ENCODE results near the gene APCDD1L. TPM values are rescaled to one million over a fixed set of nuclear protein-coding genes. Genes with fewer than 3 reads are reported as not detected.

The APCDD1L gene
- total RNA-seq, 1 donor from 2014 or later = 16.4 TPM

DNA sequence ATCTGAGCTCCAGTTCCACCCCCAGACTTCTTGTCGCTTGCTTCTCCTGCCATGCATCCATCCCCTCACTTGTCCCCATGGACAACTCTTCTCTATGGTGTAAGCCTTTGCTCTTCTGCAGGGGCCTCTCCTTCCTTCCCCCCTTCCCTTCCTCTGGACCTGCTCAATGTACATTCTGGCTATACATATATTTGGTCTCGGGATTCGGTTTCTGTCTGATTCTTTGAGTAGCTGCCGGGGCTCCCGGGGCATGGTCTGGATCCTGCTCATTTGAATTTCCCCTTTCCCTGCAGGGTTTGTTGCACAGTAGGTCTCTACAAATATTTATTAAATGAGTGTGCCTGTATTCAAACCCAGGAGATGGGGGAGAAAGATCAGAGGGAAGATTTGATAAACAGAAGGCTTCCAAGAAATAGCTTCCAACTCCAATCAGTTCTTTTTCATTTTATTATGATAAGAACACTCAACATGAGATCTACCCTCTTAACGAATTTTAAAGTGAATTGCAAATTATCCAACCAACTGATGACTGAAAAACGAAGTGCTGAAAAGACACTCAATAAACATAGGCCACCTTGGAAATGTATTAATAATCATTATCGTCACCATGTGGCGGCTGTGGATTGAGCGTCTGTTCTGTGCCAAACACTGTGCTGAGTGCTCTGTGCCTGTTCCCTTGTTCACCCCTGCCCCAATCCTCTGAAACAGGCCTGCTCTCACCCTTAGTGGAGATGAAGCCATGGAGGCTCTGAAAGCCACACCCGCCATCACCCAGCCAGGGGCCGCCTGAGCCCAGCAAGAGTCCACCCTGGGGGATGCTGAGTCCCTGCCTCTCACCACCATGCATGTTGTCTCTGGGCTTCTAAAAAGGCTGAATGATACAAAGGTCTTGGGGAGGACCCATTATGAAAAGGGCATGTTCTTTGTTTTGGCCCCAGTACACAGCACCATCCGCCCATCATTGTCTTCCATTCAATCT, 34.3 kb upstream of the APCDD1L start:
- TF ChIP-seq, protein P1, sequence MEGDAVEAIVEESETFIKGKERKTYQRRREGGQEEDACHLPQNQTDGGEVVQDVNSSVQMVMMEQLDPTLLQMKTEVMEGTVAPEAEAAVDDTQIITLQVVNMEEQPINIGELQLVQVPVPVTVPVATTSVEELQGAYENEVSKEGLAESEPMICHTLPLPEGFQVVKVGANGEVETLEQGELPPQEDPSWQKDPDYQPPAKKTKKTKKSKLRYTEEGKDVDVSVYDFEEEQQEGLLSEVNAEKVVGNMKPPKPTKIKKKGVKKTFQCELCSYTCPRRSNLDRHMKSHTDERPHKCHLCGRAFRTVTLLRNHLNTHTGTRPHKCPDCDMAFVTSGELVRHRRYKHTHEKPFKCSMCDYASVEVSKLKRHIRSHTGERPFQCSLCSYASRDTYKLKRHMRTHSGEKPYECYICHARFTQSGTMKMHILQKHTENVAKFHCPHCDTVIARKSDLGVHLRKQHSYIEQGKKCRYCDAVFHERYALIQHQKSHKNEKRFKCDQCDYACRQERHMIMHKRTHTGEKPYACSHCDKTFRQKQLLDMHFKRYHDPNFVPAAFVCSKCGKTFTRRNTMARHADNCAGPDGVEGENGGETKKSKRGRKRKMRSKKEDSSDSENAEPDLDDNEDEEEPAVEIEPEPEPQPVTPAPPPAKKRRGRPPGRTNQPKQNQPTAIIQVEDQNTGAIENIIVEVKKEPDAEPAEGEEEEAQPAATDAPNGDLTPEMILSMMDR (IDR thresholded peaks at IDR 0.05; ENCODE audit: insufficient read depth, low read depth, low read length) = no peak
- TF ChIP-seq EZH2 (IDR thresholded peaks at IDR 0.05; ENCODE audit: insufficient read depth, low read length) = no peak
- Mint-ChIP-seq H3K4me3 (ENCODE audit: unreplicated experiment) (no peak overlapping the region), H3K36me3 (ENCODE audit: low read depth, unreplicated experiment) (peaks cover 4% of the 10 kb centered on the region), H3K4me1 (ENCODE audit: low read depth, unreplicated experiment) (peaks cover 29% of the 10 kb centered on the region), H3K9me3 (ENCODE audit: unreplicated experiment) (peaks cover 8% of the 10 kb centered on the region), H3K27ac (ENCODE audit: unreplicated experiment) (no peak overlapping the region), H3K27me3 (ENCODE audit: low read depth, unreplicated experiment) (peaks cover 5% of the 10 kb centered on the region)
- no peaks in the 10 kb centered on the region for H3K9me3 ChIP-seq (ENCODE audit: insufficient read depth, low read depth, low read length)
- no peaks in the 10 kb centered on the region for H3K36me3 ChIP-seq (ENCODE audit: insufficient read depth, low read length)
- no peaks in the 10 kb centered on the region for H3K27me3 ChIP-seq (ENCODE audit: insufficient read depth, low read length)
- H3K79me2 ChIP-seq (ENCODE audit: insufficient read depth, low read length) = no peaks in the 10 kb centered on the region
- FAIRE-seq = no peak
- no peak overlapping the region for H2AFZ ChIP-seq (ENCODE audit: low read depth, low read length)
- peaks cover 62% of the 10 kb centered on the region for H3K4me1 ChIP-seq (ENCODE audit: insufficient read depth, low read length)
- no peak for DNase-seq (ENCODE audit: low read depth)
- peak overlapping the region; percentile 48 for H3K4me2 ChIP-seq (ENCODE audit: low read length)
- peak overlapping the region; percentile 79 for H3K27ac ChIP-seq (ENCODE audit: low read depth, low read length)
- no peaks in the 10 kb centered on the region for H4K20me1 ChIP-seq (ENCODE audit: insufficient read depth, low read length)
- no peak overlapping the region for H3K4me3 ChIP-seq (ENCODE audit: insufficient read depth, low read depth, low read length)
- H3K9ac ChIP-seq (ENCODE audit: low read length) = peak overlapping the region; percentile 71

- Mint-ChIP-seq H3K4me1 (ENCODE audit: low read depth, unreplicated experiment) (peaks cover 23% of the 10 kb centered on the region), H3K27ac (ENCODE audit: unreplicated experiment) (no peak overlapping the region), H3K4me3 (ENCODE audit: unreplicated experiment) (no peak overlapping the region), H3K36me3 (ENCODE audit: low read depth, unreplicated experiment) (peaks cover 4% of the 10 kb centered on the region), H3K27me3 (ENCODE audit: low read depth, unreplicated experiment) (no peaks in the 10 kb centered on the region), H3K9me3 (ENCODE audit: unreplicated experiment) (peaks cover 4% of the 10 kb centered on the region)
- no peak for TF ChIP-seq EZH2 (IDR thresholded peaks at IDR 0.05; ENCODE audit: insufficient read depth, low read length)
- TF ChIP-seq, protein P1 (IDR thresholded peaks at IDR 0.05; ENCODE audit: insufficient read depth, low read depth, low read length) = no peak
- peak overlapping the region; percentile 63 for H3K4me2 ChIP-seq (ENCODE audit: low read length)
- H2AFZ ChIP-seq (ENCODE audit: low read depth, low read length) = no peak overlapping the region
- no peak overlapping the region for H3K4me3 ChIP-seq (ENCODE audit: insufficient read depth, low read depth, low read length)
- no peaks in the 10 kb centered on the region for H3K9me3 ChIP-seq (ENCODE audit: insufficient read depth, low read depth, low read length)
- H3K27me3 ChIP-seq (ENCODE audit: insufficient read depth, low read length) = no peaks in the 10 kb centered on the region
- no peaks in the 10 kb centered on the region for H3K79me2 ChIP-seq (ENCODE audit: insufficient read depth, low read length)
- no peaks in the 10 kb centered on the region for H4K20me1 ChIP-seq (ENCODE audit: insufficient read depth, low read length)
- peaks cover 51% of the 10 kb centered on the region for H3K4me1 ChIP-seq (ENCODE audit: insufficient read depth, low read length)
- H3K27ac ChIP-seq (ENCODE audit: low read depth, low read length) = peak overlapping the region; percentile 50
- DNase-seq (ENCODE audit: low read depth) (peak; percentile 83), FAIRE-seq (peak; percentile 17)
- peak overlapping the region; percentile 52 for H3K9ac ChIP-seq (ENCODE audit: low read length)
- no peaks in the 10 kb centered on the region for H3K36me3 ChIP-seq (ENCODE audit: insufficient read depth, low read length)
Measured at GRCh38 chr20:58547623-58548475, 32.6 kb upstream of the APCDD1L start.
